ENCODE results near the gene SPDYE16.
"Not testable (repeated sequence)": the region's sequence is repeated elsewhere in the genome, so short reads cannot be mapped to it uniquely, and the experiment has no call there.

GRCh38 chr7:76499924-76500241, 43.2 kb downstream of the SPDYE16 start:
- TF ChIP-seq CTCF (IDR thresholded peaks at IDR 0.05; ENCODE audit: low read depth, low read length, poor library complexity, severe bottlenecking); EZH2phosphoT487 (IDR thresholded peaks at IDR 0.05; ENCODE audit: borderline replicate concordance, low read length): not testable (repeated sequence)
